NCI-H446 (cell line): Measurements from ENCODE around the gene YPEL2.
A peak's percentile ranks its signal among the peaks of the same experiment; 100 is the strongest.
"Not testable (repeated sequence)": the region's sequence is repeated elsewhere in the genome, so short reads cannot be mapped to it uniquely, and the experiment has no call there.

Source experiments
- DNase-seq, 2 experiments: peaks; one replicate each; lab custom pipeline; 2025; lab: John Stamatoyannopoulos, UW

The YPEL2 gene

GRCh38 chr17:59377410-59377809 is 46.0 kb downstream of the YPEL2 start:
- DNase-seq = peak; percentile 84 to 93

GRCh38 chr17:59378675-59379074 is 47.2 kb downstream of the YPEL2 start:
- peak in 1 of 2 experiments; percentile 23 for DNase-seq

GRCh38 chr17:59380474-59380873 is 49.0 kb downstream of the YPEL2 start:
- DNase-seq = no peak

GRCh38 chr17:59381716-59382570 is 50.5 kb downstream of the YPEL2 start:
- peak; percentile 83 to 92 for DNase-seq

- no peak for DNase-seq
Measured at GRCh38 chr17:59383893-59384292, 52.4 kb downstream of the YPEL2 start.

GRCh38 chr17:59387351-59388068 is 56.1 kb downstream of the YPEL2 start:
- peak; percentile 36 to 73 for DNase-seq

GRCh38 chr17:59388069-59388556 is 56.7 kb downstream of the YPEL2 start:
- DNase-seq = peak in 1 of 2 experiments; percentile 21

- no peak for DNase-seq
Measured at GRCh38 chr17:59389066-59389465, 57.6 kb downstream of the YPEL2 start.

GRCh38 chr17:59391021-59391420 is 59.6 kb downstream of the YPEL2 start:
- no peak for DNase-seq

- no peak for DNase-seq
Measured at GRCh38 chr17:59392973-59393679, 61.7 kb downstream of the YPEL2 start.

- DNase-seq = not testable (repeated sequence)
Measured at GRCh38 chr17:59393742-59394410, 62.4 kb downstream of the YPEL2 start.

- DNase-seq = no peak
Measured at GRCh38 chr17:59396134-59396826, 64.8 kb downstream of the YPEL2 start.

- no peak for DNase-seq
Measured at GRCh38 chr17:59397316-59398073, 66.0 kb downstream of the YPEL2 start.

GRCh38 chr17:59399914-59400313 is 68.5 kb downstream of the YPEL2 start:
- DNase-seq = no peak

GRCh38 chr17:59400858-59401257 is 69.4 kb downstream of the YPEL2 start:
- no peak for DNase-seq

- no peak for DNase-seq
Measured at GRCh38 chr17:59401274-59401673, 69.8 kb downstream of the YPEL2 start.

- DNase-seq = no peak
Measured at GRCh38 chr17:59401725-59402124, 70.3 kb downstream of the YPEL2 start.

GRCh38 chr17:59402760-59403159 is 71.3 kb downstream of the YPEL2 start:
- no peak for DNase-seq

- no peak for DNase-seq
Measured at GRCh38 chr17:59404471-59404870, 73.0 kb downstream of the YPEL2 start.

GRCh38 chr17:59405944-59406705 is 74.7 kb downstream of the YPEL2 start:
- no peak for DNase-seq
